EH (cell line): ENCODE data around the gene BAIAP2L2.
"Not testable (repeated sequence)": the region's sequence is repeated elsewhere in the genome, so short reads cannot be mapped to it uniquely, and the experiment has no call there.

ENCODE experiments used
- DNase-seq: peaks from one replicate; pipeline ENCODE4 v3.0.0-alpha.2; 2015; ENCODE audit warnings: low read depth

BAIAP2L2 gene, protein sequence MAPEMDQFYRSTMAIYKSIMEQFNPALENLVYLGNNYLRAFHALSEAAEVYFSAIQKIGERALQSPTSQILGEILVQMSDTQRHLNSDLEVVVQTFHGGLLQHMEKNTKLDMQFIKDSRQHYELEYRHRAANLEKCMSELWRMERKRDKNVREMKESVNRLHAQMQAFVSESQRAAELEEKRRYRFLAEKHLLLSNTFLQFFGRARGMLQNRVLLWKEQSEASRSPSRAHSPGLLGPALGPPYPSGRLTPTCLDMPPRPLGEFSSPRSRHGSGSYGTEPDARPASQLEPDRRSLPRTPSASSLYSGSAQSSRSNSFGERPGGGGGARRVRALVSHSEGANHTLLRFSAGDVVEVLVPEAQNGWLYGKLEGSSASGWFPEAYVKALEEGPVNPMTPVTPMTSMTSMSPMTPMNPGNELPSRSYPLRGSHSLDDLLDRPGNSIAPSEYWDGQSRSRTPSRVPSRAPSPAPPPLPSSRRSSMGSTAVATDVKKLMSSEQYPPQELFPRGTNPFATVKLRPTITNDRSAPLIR

DNA sequence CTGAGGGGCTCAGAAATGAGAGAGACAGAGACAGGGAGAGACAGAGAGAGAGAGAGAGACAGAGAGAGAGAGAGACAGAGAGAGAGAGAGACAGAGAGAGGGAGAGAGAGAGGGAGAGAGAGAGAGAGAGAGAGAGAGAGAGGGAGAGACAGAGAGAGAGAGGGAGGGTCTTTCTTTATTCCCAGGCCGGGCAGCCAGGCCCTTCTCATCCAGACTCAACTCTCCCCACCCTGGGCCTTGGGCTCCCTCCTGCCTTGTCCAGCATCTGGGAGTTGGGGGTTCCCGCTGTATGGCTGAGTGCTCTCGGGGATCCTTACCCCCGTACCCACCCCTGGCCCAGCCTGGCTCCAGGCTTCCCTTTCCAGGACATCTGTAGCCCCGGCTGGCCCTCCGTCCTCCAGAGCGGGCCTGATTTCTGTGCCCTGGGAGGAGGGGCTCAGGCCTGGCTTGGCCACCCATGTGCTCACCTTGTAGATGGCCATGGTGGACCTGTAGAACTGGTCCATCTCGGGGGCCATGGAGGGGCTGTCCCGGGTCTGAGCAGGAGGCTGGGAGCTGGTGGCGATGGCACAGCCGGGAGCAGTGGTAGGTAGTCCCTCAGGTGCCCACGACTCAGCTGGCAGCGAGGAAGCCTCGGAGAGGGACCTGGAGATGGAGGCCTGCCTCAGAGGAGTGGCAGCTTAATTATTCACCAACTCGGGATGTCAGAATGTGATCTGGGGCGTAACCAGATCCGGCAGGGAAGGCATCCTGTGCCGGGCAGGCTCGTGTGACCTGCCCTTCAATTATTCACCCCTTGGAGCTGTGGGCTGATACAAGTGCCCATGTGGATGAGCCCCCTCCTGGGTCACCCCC is at the start of gene BAIAP2L2:
Gene BAIAP2L2, minus strand, starts transcription at position 677 of the 855 bp plus-strand sequence. Its CDS starts 159 bp downstream, at position 518.
- no peak for DNase-seq

DNA sequence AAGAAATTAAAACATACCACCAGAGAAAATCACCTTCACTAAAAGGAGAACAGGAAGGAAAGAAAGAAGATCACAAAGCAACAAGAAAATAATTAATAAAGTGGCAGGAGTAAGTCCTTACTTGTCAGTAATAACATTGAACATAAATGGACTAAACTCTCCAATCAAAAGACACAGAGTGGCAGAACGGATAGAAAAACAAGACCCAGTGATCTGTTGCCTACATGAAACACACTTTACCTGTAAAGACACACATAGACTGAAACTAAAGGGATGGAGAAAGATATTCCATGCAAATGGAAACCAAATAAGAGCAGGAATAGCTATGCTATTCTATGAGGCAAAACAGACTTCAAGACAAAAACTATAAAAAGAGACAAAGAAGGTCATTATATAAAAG is 45.2 kb upstream of the BAIAP2L2 start:
- no peak for DNase-seq

DNA sequence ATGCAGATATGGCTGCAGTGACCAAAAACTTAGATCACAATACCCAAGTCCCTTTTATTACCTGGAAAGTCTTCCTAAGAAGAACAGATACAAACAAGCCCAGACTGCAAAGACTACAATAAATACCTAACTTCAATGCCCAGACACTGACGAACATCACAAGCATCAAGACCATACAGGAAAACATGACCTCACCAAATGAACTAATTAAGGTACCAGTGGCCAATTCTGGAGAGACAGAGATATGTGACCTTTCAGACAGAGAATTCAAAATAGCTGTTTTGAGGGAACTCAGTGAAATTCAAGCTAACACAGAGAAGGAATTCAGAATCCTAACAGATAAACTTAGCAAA is 44.1 kb upstream of the BAIAP2L2 start:
- peak; percentile 35 for DNase-seq

DNA sequence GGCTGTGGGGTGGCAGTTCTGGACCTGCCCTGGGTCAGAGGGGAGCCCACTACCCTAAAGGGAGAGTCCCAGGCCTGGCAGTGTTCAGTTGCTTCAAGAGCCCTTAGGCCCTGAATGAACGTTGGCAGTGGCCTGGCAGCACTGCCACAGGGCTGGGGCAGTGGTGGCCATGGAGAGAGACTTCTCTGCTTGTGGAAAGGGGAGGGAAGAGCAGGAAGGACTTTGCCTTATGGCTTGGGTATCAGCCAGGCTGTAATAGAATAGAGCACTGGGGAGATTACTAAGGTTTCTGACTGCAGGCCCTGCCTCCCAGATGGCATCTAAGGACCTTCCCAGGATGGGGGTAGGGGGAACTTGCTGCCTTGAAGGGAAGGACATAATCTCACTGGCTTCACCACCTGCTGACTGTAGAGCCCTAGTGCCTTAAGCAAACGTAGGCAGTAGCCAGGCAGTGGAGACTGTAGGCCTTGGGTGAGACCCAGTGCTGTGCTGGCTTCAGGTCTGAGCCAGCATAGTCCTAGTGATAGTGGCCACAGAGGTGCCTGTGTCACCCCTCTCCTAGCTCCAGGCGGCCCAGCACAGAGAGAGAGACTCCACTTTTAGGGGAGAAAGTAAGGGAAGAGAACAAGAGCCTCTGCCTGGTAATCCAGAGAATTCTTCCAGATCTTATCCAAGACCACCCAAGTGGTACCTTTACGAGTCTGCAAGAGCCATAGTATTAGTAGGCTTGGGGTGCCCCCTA is 43.5 kb upstream of the BAIAP2L2 start:
- no peak for DNase-seq

DNA sequence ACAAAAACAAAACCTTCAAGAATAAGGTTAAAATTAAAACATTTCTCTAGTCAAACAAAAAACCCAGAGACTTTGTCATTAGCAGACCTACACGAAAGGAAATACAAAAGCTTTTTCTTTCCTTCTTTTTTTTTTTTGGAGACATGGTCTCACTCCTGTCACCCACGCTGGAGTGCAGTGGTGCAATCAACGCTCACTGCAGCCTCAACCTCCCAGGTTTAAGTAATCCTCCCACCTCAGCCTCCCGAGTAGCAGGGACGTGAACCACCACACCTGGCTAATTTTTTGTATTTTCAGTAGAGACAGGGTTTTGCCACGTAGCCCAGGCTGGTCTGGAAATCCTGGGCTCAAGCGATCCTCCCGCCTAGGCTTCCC is 40.6 kb upstream of the BAIAP2L2 start:
- no peak for DNase-seq

DNA sequence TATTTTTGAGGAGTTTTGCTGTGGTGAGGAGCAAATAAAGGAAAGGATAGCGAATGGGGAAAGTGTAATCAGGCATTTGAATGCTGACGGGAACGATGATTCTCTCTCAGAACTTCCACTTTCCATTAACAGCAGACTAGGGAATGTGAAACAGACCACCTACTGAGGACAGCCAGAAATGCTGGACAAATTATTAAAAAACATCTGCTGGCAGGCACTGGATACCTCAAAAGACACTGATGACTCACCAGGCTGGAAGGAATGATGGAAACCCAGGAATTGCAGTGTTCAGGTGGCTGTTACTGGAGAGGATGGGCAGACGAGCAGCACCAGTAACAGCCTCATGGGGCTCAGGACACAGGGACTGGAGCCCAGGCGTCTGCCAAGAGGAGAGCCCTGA is 37.8 kb upstream of the BAIAP2L2 start:
- DNase-seq = peak; percentile 77

DNA sequence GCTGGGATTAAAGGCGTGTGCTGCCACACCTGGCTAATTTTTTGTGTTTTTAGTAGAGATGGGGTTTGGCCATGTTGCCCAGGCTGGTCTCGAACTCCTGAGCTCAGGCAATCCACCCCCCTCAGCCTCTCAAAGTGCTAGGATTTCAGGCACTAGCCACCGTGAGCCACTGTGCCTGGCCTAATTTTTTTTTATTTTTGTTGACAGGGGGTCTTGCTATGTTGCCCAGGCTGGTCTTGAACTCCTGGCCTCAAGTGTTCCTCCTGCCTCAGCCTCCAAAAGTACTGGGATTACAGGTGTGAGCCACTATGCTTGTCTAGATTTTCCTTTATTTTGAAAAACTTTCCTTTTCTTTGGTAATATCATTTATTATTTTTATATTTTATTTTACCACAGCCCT is 35.7 kb upstream of the BAIAP2L2 start:
- not testable (repeated sequence) for DNase-seq

DNA sequence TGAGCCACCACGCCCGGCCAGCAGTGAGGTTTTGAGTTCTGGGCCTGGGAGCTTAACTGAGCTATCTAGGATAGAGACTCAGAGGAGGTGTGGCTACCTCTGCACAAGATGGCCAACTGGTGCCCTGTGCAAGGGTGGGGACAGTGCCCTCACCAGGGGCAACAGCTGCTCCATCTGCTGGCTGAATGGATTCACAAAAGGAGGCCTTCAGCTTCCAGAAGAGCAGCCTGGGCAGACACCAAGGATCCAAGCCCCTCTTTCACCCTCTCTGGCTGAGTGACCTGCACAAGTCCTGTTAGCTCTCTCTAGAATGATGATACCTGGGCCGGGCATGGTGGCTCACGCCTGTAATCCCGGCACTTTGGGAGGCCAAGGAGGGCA is 33.5 kb upstream of the BAIAP2L2 start:
- DNase-seq = peak; percentile 23

DNA sequence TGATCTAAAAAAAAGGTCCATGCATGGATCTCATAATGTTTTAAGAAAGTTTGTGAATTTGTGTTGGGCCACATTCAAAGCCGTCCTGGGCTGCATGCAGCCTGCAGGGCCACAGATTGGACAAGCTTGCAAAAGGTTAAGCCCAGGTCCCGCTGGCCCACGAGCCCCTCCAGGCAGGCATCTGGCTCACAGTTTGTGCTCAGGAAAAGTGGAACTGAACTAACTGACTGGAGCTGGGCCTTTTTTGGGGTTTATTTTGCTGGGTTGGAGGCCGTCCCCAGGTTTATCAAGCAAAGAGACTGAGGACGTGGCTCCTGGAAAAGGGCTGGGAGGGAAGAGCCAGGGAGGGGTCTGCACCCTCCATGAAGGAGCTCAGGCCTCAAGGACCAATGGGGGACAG is 32.1 kb upstream of the BAIAP2L2 start:
- DNase-seq = no peak

DNA sequence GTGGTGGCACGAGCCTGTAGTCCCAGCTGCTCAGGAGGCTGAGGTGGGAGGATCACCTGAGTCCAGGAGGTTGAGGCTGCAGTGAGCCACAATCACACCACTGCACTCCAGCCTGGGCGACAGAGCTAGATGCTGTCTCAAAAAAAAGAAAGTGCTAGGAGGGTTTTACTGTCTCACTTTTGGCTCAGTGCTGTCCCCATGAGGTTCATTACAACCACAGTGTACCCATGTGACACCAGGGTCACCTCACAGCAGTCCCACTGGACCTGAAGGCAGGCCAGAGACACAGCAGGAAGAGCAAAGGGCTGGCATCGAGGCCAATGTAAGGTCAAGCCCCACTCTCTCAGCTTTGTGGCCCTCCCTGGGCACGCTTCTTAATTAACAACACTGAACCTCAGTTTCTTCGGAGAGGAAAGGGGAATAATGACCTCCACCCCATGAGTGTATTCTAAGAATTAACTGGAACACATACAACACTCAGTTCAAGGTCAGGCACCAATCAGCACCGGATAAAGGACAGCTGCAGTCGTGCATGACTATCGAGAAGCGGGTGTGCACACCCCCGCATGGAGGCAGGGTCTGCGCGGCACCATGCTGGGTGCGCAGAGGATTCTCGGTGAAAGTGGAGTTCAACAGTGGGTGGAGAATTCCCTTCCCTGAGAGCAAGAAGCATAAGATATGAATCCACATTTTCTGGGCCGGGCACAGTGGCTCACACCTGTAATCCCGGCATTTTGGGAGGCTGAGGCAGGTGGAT is 30.9 kb upstream of the BAIAP2L2 start:
- DNase-seq = no peak

DNA sequence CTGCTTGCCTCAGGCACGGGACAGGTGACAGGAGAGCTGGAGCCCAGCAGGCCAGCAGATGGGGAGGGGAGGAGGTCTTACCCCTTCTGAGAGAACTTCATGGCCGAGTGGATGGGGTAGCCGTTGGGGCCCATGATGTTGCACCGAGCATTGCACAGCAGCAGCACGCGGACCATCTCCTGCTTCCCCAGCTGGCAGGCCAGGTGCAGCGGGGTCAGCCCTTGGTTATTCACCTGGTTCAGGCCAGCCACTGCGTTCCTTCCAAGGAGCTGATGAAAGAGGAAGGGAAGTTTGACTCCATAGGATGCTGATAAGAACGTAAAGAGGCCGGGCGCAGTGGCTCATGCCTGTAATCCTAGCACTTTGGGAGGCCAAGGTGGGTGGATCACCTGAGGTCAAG is 29.4 kb upstream of the BAIAP2L2 start:
- DNase-seq = no peak

DNA sequence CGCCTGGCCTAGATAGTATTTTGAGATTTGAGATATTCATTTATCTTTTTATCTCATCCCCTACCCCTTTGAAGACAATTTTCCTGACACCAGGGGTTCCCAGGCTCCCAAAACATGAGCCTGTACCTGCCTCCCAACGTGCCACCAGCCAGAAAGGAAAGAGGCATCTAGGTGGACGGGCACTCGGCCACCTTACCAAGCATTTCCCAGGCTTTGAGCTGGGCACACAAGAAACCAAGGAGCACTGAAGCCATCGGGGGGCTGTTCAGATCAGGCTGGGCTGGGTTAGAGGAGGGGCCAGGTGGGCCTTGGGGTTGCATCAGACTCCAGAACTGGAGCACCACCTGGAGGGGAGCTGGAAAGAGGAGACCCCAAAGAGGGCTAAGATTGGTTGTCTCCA is 28.5 kb upstream of the BAIAP2L2 start:
- no peak for DNase-seq

DNA sequence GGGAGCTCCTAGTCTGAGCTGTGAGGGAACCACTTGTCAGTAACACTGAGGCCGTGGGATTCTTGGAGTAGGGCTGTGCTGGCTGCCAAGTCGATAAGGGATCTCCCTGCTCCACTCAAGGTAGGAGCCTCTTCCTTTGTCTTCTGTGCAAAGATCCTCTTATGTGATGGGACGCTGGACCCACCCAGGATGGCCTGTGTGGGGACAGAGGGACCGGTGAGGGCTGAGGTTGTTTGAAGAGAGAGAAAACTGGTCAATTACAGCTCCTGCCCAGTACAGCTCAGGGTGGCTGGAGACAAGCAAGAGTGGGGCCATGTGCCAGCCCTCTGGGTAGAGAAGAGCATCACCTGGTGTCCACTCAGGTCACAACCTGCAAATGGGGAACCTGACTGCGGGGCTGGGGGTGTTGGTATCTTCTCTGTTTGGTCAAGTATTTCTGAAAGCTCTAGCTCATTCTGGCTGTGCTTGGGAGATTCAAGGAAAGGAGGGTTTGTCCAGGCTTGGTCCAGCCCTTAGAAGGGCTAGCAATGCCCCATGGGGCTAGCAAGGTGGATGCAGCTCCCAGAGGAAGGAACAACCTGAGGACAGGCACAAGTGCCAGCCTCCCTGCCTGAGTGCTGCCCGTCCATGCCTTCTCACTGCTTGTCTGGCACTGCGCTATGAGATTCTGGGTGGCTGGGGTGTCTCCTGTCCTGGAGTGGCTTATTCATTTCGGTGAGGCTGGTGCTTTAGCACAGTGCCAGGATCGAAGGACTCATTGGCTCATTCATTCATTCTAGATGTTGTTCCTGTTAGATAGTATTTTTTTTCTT is 27.6 kb upstream of the BAIAP2L2 start:
- DNase-seq = no peak

DNA sequence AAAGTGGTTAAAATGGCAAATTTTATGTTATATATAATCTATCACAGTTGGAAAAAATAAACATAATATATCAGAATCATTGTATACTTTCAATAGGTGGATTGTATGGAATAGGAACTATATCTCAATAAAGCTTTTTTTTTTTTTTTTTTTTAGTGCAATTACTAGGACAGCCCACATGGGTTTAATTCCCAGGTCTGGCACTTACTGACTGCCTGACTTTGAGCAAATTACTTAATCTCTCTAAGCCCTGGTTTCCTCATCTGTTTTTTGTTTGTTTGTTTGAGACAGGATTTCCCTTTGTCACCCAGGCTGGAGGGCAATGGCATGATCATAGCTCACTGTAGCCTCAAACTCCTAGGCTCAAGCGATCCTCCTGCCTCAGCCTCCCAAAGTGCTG is 26.1 kb upstream of the BAIAP2L2 start:
- DNase-seq = peak; percentile 25

DNA sequence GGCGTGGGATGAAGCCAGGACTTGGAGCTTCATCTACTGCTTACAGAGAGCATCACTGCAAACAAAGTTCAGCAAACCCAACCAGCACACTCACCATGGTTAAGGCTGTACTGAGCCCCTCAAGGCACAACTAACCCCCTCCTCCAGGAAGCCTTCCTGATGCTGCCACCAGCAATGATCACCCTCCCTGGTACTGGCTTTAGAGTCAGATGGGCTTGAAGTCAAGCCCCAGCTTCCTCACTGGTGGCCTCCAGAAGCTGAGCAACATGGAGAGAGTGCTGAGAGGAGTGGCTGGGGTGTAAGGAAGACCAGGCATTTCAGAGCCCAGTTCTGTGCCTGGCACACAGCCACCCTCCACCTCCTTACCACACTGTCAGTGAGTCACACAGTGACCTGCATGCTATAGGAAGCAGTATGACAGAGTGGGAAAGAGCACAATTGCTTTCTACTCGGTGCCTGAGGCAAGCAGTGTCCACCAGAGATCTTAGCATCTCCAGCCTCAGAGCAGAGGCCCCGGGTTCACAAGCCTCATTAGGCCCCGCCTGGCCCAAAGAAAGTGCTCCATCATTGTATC is 24.7 kb upstream of the BAIAP2L2 start:
- peak; percentile 94 for DNase-seq

DNA sequence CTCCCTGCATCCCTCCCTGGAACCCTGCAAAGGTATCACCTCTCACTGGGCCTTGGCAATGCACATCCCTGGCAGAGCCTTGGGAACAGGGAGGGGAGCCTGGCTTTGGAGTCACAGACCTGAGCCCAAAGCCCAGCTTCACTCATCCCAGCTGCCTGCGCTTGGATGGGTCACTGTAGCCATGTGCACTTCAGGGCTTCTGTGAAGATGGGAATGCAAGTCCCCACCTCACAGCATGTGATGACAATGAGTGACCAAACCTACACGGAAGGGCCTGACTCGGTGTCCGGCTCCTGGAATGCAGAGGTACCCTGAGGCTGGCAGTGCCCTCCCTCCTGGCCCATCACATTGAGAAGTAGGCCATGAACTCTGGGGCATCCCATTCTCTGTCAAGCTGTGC is 22.8 kb upstream of the BAIAP2L2 start:
- DNase-seq = no peak

DNA sequence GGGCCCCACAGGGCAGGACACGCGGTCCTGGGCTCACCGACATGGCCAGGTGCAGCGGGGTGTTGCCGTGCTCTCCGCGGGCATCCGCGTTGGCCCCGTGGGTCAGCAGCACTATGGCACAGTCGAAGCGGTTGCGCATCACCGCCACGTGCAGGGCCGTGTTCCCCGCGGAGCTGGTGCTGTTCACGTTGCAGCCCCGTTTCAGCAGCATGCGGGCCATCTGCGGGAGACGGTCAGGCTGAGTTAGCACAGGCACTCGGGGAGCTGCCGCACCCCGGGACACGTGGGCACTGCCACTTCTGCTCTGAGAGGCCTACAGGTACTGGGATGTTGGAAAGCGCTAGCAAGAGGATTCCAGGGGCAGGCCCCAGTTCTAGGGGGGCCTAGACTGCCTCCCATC is 22.3 kb upstream of the BAIAP2L2 start:
- no peak for DNase-seq

DNA sequence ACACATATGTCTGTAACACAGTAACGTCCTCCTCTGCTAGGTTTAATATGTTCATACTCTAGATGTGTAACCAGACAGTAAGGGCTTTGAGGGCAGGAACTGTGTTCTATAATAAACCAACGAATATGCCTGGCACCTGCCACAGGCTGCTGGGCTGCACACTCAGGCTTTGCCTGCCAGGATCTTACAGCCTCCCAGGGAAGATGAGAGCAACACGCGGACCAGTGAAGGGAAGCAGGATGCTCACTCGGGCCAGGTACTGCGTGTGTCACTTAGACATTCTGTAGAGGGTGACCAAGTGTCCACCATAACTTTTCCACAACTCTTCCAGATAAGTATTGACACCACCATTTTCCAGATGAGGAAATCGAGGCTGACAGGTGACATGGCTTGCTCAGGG is 21.7 kb upstream of the BAIAP2L2 start:
- no peak for DNase-seq

DNA sequence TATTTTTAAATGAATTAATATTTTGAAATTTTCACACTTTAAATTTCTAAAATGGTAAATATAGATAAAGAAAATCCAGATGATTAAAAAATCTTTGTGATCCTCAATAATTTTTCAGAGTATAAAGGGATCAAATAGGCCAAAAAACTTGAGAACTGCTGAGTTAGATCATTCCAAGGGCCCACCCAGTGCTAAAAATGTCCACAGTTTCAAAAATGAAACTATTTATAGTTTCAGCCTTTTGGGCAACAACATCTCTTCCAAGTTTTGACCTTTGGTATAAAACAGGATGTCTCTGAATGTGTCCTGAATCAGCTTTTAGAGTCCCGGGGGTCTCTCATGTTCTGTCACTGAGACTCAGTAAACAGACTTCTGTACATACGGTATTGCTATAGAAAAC is 20.9 kb upstream of the BAIAP2L2 start:
- DNase-seq = no peak

DNA sequence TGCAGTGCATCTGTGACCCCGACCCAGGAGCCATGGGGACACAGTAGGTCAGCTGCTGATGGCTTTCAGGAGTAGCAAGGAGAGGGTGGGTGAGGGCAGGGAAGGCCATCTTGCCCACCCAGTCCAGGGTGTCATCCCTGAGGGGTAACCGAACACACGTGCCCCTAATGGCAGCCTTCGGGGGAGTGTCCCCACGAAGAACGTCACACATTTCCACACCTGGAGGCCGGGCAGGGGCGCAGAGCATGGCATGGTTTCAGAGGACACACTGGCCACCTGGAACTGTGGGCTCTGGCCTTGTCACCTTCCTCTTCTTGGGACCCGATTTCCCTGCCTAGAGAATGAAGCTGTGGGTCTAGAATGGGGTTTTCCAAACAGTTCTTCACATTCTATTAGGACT is 19.4 kb upstream of the BAIAP2L2 start:
- no peak for DNase-seq

DNA sequence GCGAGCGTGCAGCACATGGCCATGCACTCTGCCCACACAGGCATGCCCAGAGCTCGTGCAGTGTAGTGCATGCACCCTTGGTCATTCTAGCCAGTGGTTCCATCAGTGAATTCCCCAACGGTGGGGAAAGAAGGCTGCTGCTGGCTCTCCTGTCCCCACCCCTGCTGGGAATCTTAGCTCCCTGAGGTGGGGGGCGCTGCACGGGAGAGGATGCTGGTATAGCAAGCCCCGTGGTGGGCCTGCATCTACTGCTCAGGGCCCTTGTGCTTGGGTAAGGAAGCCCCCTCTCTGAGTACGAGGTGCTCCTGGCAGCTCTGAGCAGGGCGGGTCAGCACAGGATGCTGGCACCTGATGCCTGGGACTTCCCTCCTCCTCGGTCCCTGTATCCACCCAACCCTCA is 18.5 kb upstream of the BAIAP2L2 start:
- no peak for DNase-seq
